Liver (tissue), 9 donors: ENCODE measurements around the gene TRIM58. TPM values are rescaled to one million over a fixed set of nuclear protein-coding genes. Genes with fewer than 3 reads are reported as not detected.
A peak's percentile ranks its signal among the peaks of the same experiment; 100 is the strongest.

ENCODE experiments used
- DNase-seq: peaks from one replicate; pipeline ENCODE4 v3.0.0-alpha.2; 2017; ENCODE audit warnings: low spot score
- H3K27ac ChIP-seq, 2 donors: one replicate each; pipeline ENCODE4 v1.7.0; 2013; ENCODE audit warnings: inconsistent platforms in 2 of 2, low read length in 2 of 2, control low read depth in 1 of 2, low read depth in 1 of 2, mild to moderate bottlenecking in 1 of 2
- H3K27me3 ChIP-seq, 4 donors: one replicate each; pipeline versions ENCODE4 v1.6.1 to v1.7.0; 2013; ENCODE audit warnings: low read length in 3 of 4, inconsistent platforms in 1 of 4, mild to moderate bottlenecking in 1 of 4, moderate library complexity in 1 of 4; ENCODE audit not compliant: control insufficient read depth in 4 of 4, insufficient read depth in 4 of 4
- H3K36me3 ChIP-seq, 4 donors: one replicate each; pipeline versions ENCODE4 v1.6.1 to v1.7.0; 2013; ENCODE audit warnings: low read length in 3 of 4, mild to moderate bottlenecking in 3 of 4, low read depth in 1 of 4, moderate library complexity in 1 of 4; ENCODE audit not compliant: control insufficient read depth in 4 of 4, insufficient read depth in 3 of 4
- H3K4me1 ChIP-seq, 4 donors: one replicate each; pipeline versions ENCODE4 v1.6.1 to v1.7.0; 2013; ENCODE audit warnings: low read length in 3 of 4, mild to moderate bottlenecking in 3 of 4, moderate library complexity in 1 of 4; ENCODE audit not compliant: control insufficient read depth in 4 of 4, insufficient read depth in 4 of 4
- H3K4me3 ChIP-seq, 3 donors: one replicate each; pipeline versions ENCODE4 v1.6.1 to v1.7.0; 2013; ENCODE audit warnings: low read length in 3 of 3, control low read depth in 1 of 3, low read depth in 1 of 3, mild to moderate bottlenecking in 1 of 3
- H3K9ac ChIP-seq, 2 donors: one replicate each; pipeline ENCODE4 v1.7.0; 2013; ENCODE audit warnings: low read length in 2 of 2, mild to moderate bottlenecking in 2 of 2, moderate library complexity in 2 of 2, control low read depth in 1 of 2, low read depth in 1 of 2
- H3K9me3 ChIP-seq, 4 donors: one replicate each; pipeline versions ENCODE4 v1.6.1 to v1.7.0; 2013; ENCODE audit warnings: low read length in 3 of 4; ENCODE audit not compliant: control insufficient read depth in 4 of 4
- ATF3 ChIP-seq: IDR thresholded peaks from 2 replicates; pipeline ENCODE4 v1.6.1; 2016; ENCODE audit warnings: antibody characterized with exemption
- CTCF ChIP-seq: fragments of 150-350 bp; IDR thresholded peaks from 2 replicates; pipeline ENCODE4 v1.5.1; 2017; ENCODE audit warnings: improper control_type of control experiment, low read depth, low read length; ENCODE audit not compliant: missing input control
- EGR1 ChIP-seq, 2 donors: IDR thresholded peaks; 2 replicates each; pipeline ENCODE4 v1.6.1; 2016 to 2018; ENCODE audit warnings: antibody characterized with exemption in 2 of 2, low read depth in 2 of 2
- FOXA1 ChIP-seq: IDR thresholded peaks from 2 replicates; pipeline ENCODE4 v1.6.1; 2016; ENCODE audit warnings: antibody characterized with exemption
- FOXA2 ChIP-seq: IDR thresholded peaks from 2 replicates; pipeline ENCODE4 v1.6.1; 2016; ENCODE audit warnings: antibody characterized with exemption
- GABPA ChIP-seq, 2 donors: IDR thresholded peaks in 1 of 2; conservative IDR thresholded peaks in 1 of 2; 2 replicates each; pipeline ENCODE4 v1.6.1; 2016; ENCODE audit warnings: antibody characterized with exemption in 2 of 2, mild to moderate bottlenecking in 1 of 2, moderate library complexity in 1 of 2
- HNF4A ChIP-seq, 2 donors: conservative IDR thresholded peaks; 2 replicates each; pipeline ENCODE4 v1.6.1; 2016; ENCODE audit warnings: antibody characterized with exemption in 2 of 2, mild to moderate bottlenecking in 2 of 2
- HNF4G ChIP-seq: IDR thresholded peaks from 2 replicates; pipeline ENCODE4 v1.6.1; 2016; ENCODE audit warnings: antibody characterized with exemption
- JUND ChIP-seq, 2 donors: IDR thresholded peaks; 2 replicates each; pipeline ENCODE4 v1.6.1; 2016; ENCODE audit warnings: antibody characterized with exemption in 2 of 2
- MAX ChIP-seq: IDR thresholded peaks from 2 replicates; pipeline ENCODE4 v1.6.1; 2016; ENCODE audit warnings: antibody characterized with exemption
- NR2F2 ChIP-seq: IDR thresholded peaks from 2 replicates; pipeline ENCODE4 v1.6.1; 2016; ENCODE audit warnings: antibody characterized with exemption
- RAD21 ChIP-seq, 2 donors: IDR thresholded peaks; 2 replicates each; pipeline ENCODE4 v1.6.1; 2016; ENCODE audit warnings: antibody characterized with exemption in 2 of 2, mild to moderate bottlenecking in 2 of 2
- REST ChIP-seq: IDR thresholded peaks from 2 replicates; pipeline ENCODE4 v1.6.1; 2016; ENCODE audit warnings: antibody characterized with exemption, mild to moderate bottlenecking
- RXRA ChIP-seq, 2 donors: IDR thresholded peaks; 2 replicates each; pipeline ENCODE4 v1.6.1; 2017 to 2018; ENCODE audit warnings: antibody characterized with exemption in 2 of 2, mild to moderate bottlenecking in 1 of 2
- SP1 ChIP-seq: IDR thresholded peaks from 2 replicates; pipeline ENCODE4 v1.6.1; 2018; ENCODE audit warnings: antibody characterized with exemption, mild to moderate bottlenecking
- TAF1 ChIP-seq: conservative IDR thresholded peaks from 2 replicates; pipeline ENCODE4 v1.6.1; 2016; ENCODE audit warnings: antibody characterized with exemption, mild to moderate bottlenecking
- YY1 ChIP-seq: IDR thresholded peaks from 2 replicates; pipeline ENCODE4 v1.6.1; 2016; ENCODE audit warnings: antibody characterized with exemption, mild to moderate bottlenecking
- ZBTB33 ChIP-seq: IDR thresholded peaks from 2 replicates; pipeline ENCODE4 v1.6.1; 2016; ENCODE audit warnings: antibody characterized with exemption
- WGBS: extraction: QIAGEN DNeasy Blood & Tissue Kit; methylation state at CpG from one replicate; pipeline ENCODE4 v1.1.7; 2013; 5-methylcytosine and 5-hydroxymethylcytosine counted together
- polyA plus RNA-seq, 2 donors: library from polyadenylated mRNA; stranded (reverse) in 1 of 2; unstranded in 1 of 2; fragments of 200-250 nt in 1 of 2; fragments of >200 nt in 1 of 2; fragmentation: Nextera tagmentation in 1 of 2; extraction: Ambion mirVana in 1 of 2; gene quantifications; one replicate each; pipeline versions ENCODE4 v1.2.1 to v1.2.3, GENCODE V29; 2013 to 2015
- total RNA-seq, 2 donors: library from RNA; depleted of rRNA; stranded (reverse); fragments of >200 nt; gene quantifications; one replicate each; pipeline ENCODE4 v1.2.3, GENCODE V29; 2014
- donor health status: healthy.
- donor health status: healthy.
- donor health status: healthy.
- donor health status: healthy.
- donor health status: healthy.

Gene TRIM58
- total and polyA plus RNA-seq, 4 donors, result 0.06 to 88.7 (median 0.14) TPM

- Histone ChIP-seq H3K27ac (no peak overlapping the region), H3K27me3 (peaks cover 0 to 7% (median 3%) of the 10 kb centered on the region in 4 donors), H3K4me1 (peaks cover 0 to 8% (median 3%) of the 10 kb centered on the region in 4 donors), H3K9ac (no peak overlapping the region), H3K36me3 (no peaks in the 10 kb centered on the region), H3K4me3 (peak overlapping the region in 1 of 3 donors; percentile 41), H3K9me3 (no peaks in the 10 kb centered on the region)
- TF ChIP-seq HNF4G, result no peak
- TF ChIP-seq GABPA (IDR thresholded peaks at IDR 0.05 in 1 of 2, conservative IDR thresholded peaks at IDR 0.05 in 1 of 2), result no peak
- TF ChIP-seq NR2F2, result no peak
- DNase-seq, result no peak
- WGBS, result 41% methylated on average over 15 of the region's 15 CpGs
These were observed 1.1 kb downstream of the TRIM58 start for GRCh38 chr1:247857985-247858619.

GRCh38 chr1:247862756-247863155, 5.8 kb downstream of the TRIM58 start:
- H3K9me3 ChIP-seq, result no peaks in the 10 kb centered on the region
- peaks cover 0 to 6% (median 0%) of the 10 kb centered on the region in 4 donors for H3K27me3 ChIP-seq
- no peaks in the 10 kb centered on the region for H3K36me3 ChIP-seq
- no peak overlapping the region for H3K27ac ChIP-seq
- DNase-seq, result no peak
- no peak overlapping the region for H3K4me3 ChIP-seq
- WGBS, result 65% methylated on average over 4 of the region's 4 CpGs
- H3K9ac ChIP-seq, result no peak overlapping the region
- no peak for TF ChIP-seq CTCF
- TF ChIP-seq RAD21 (IDR thresholded peaks at IDR 0.05), result no peak
- TF ChIP-seq EGR1 (IDR thresholded peaks at IDR 0.05; ENCODE audit: low read depth in 2 of 2), result no peak
- peaks cover 0 to 2% (median 0%) of the 10 kb centered on the region in 4 donors for H3K4me1 ChIP-seq

GRCh38 chr1:247864644-247865043, 7.7 kb downstream of the TRIM58 start:
- H3K9me3 ChIP-seq, result no peaks in the 10 kb centered on the region
- H3K36me3 ChIP-seq, result no peaks in the 10 kb centered on the region
- H3K4me1 ChIP-seq, result no peaks in the 10 kb centered on the region
- no peak for DNase-seq
- no peak overlapping the region for H3K4me3 ChIP-seq
- H3K9ac ChIP-seq, result no peak overlapping the region
- 80% methylated on average over 17 of the region's 17 CpGs for WGBS
- no peak overlapping the region for H3K27ac ChIP-seq
- no peaks in the 10 kb centered on the region for H3K27me3 ChIP-seq
- TF ChIP-seq YY1, result no peak
- no peak for TF ChIP-seq ZBTB33
- TF ChIP-seq ATF3, result no peak
- TF ChIP-seq FOXA2, result no peak
- no peak for TF ChIP-seq GABPA (IDR thresholded peaks at IDR 0.05 in 1 of 2, conservative IDR thresholded peaks at IDR 0.05 in 1 of 2)
- TF ChIP-seq NR2F2, result no peak
- TF ChIP-seq JUND (IDR thresholded peaks at IDR 0.05), result no peak
- no peak for TF ChIP-seq REST
- no peak for TF ChIP-seq SP1
- TF ChIP-seq RAD21 (IDR thresholded peaks at IDR 0.05), result no peak
- TF ChIP-seq EGR1 (IDR thresholded peaks at IDR 0.05; ENCODE audit: low read depth in 2 of 2), result no peak
- no peak for TF ChIP-seq TAF1
- TF ChIP-seq CTCF, result no peak
- no peak for TF ChIP-seq HNF4A (conservative IDR thresholded peaks at IDR 0.05)
- no peak for TF ChIP-seq MAX
- no peak for TF ChIP-seq FOXA1
- no peak for TF ChIP-seq RXRA (IDR thresholded peaks at IDR 0.05)
